Fibroblast of villous mesenchyme (primary cell): ENCODE results near the gene TNS2. TPM values are rescaled to one million over a fixed set of nuclear protein-coding genes. Genes with fewer than 3 reads are reported as not detected.

ENCODE experiments used
- DNase-seq: peaks from one replicate; pipeline ENCODE4 v3.0.0-alpha.2; 2010; ENCODE audit warnings: low read depth
- H3K4me3 ChIP-seq: 2 replicates; pipeline ENCODE4 v1.5.1; 2011; ENCODE audit warnings: low read depth, mild to moderate bottlenecking, low read length
- CTCF ChIP-seq: IDR thresholded peaks from 2 replicates; pipeline ENCODE4 v1.5.1; 2012; ENCODE audit warnings: low read depth, mild to moderate bottlenecking, low read length; ENCODE audit not compliant: insufficient read depth
- small RNA-seq: library from RNA; depleted of rRNA; stranded (forward); fragments of <200 nt; gene quantifications from one replicate; pipeline ENCODE3, GENCODE V24; 2012
- total RNA-seq: library from RNA; depleted of rRNA; stranded (reverse); fragments of >200 nt; gene quantifications from 2 replicates; pipeline ENCODE4 v1.2.3, GENCODE V29; 2012

The TNS2 gene
- total RNA-seq, 1 donor, result 36.7 TPM

GRCh38 chr12:53113136-53113705, 63.4 kb downstream of the TNS2 start:
- no peak overlapping the region for H3K4me3 ChIP-seq
- TF ChIP-seq CTCF, result no peak
- no peak for DNase-seq

GRCh38 chr12:53113951-53114350, 64.1 kb downstream of the TNS2 start:
- TF ChIP-seq CTCF, result no peak
- H3K4me3 ChIP-seq, result no peak overlapping the region
- no peak for DNase-seq

Small RNA genes lying within 50 kb of the gene (small RNA-seq; reads per million reads assigned to genes)
- not detected for gene MIR6757

Other genes with a start within 250 kb of the TNS2 start
- not detected in 2 replicates for gene KRT4, start 235.9 kb upstream of the TNS2 start, total RNA-seq
- gene KRT79, start 215.8 kb upstream of the TNS2 start, total RNA-seq, result not detected in 2 replicates
- not detected in 2 replicates for gene KRT78, start 201.1 kb upstream of the TNS2 start, total RNA-seq
- 57.0 and 74.7 TPM in 2 replicates for gene KRT8, start 145.0 kb upstream of the TNS2 start, total RNA-seq
- 989 and 1,804 TPM in 2 replicates for gene KRT18, start 100.9 kb upstream of the TNS2 start, total RNA-seq
- 838 and 849 TPM in 2 replicates for gene EIF4B, start 43.6 kb upstream of the TNS2 start, total RNA-seq
- 17.4 and 19.4 TPM in 2 replicates for gene SPRYD3, start 29.3 kb downstream of the TNS2 start, total RNA-seq
- 277 and 396 TPM in 2 replicates for gene IGFBP6, start 47.6 kb downstream of the TNS2 start, total RNA-seq
- not detected in 2 replicates for gene SOAT2, start 53.4 kb downstream of the TNS2 start, total RNA-seq
- 10.6 and 10.8 TPM in 2 replicates for gene ZNF740, start 130.7 kb downstream of the TNS2 start, total RNA-seq
- gene CSAD, start 130.9 kb downstream of the TNS2 start, total RNA-seq, result 5.5 and 7.8 TPM in 2 replicates
- under 0.01 TPM in 1 of 2 replicates, not detected in the other for gene ITGB7, start 157.2 kb downstream of the TNS2 start, total RNA-seq
- gene RARG, start 182.1 kb downstream of the TNS2 start, total RNA-seq, result 28.0 and 29.4 TPM in 2 replicates
- 4.8 and 6.5 TPM in 2 replicates for gene ESPL1, start 218.2 kb downstream of the TNS2 start, total RNA-seq
- gene PFDN5, start 245.5 kb downstream of the TNS2 start, total RNA-seq, result 328 and 382 TPM in 2 replicates
- 30.2 and 39.6 TPM in 2 replicates for gene MYG1, start 249.6 kb downstream of the TNS2 start, total RNA-seq